H1 (cell line): ENCODE results near the gene P2RX2. TPM values are rescaled to one million over a fixed set of nuclear protein-coding genes. Genes with fewer than 3 reads are reported as not detected.

ENCODE experiments used
- CTCF ChIA-PET: fragments of 300-600 bp; sonication (Branson Sonifier 250); formaldehyde crosslinking; loops from one replicate; lab custom pipeline; 2021; ENCODE audit not compliant: partially characterized antibody; lab: Charles Lee
- POLR2A ChIA-PET: fragments of 300-600 bp; sonication (Branson Sonifier 250); formaldehyde crosslinking; loops from one replicate; lab custom pipeline; 2021; ENCODE audit warnings: inconsistent platforms; ENCODE audit not compliant: partially characterized antibody; lab: Charles Lee
- DNase-seq, 2 experiments: peaks; one replicate each; pipeline versions ENCODE4 v3.0.0 to v3.0.0-alpha.2; 2010 to 2022; ENCODE audit warnings: low spot score in 2 of 2, low read depth in 1 of 2, mixed read lengths in 1 of 2
- FAIRE-seq: peaks from 2 replicates; lab custom pipeline; 2011; peaks lifted over from hg19 to GRCh38; lab: Jason Lieb, UNC
- H2AFZ ChIP-seq: 2 replicates; pipeline ENCODE4 v1.8.1; 2012; ENCODE audit warnings: low read length, inconsistent platforms
- H2AK5ac ChIP-seq: 2 replicates; pipeline ENCODE4 v1.6.1; 2013; ENCODE audit warnings: low read depth, low read length
- H2BK120ac ChIP-seq: replicated peaks from 2 replicates; pipeline ENCODE3; 2013; ENCODE audit warnings: low read depth, low read length, inconsistent platforms
- H2BK12ac ChIP-seq: 2 replicates; pipeline ENCODE4 v1.6.1; 2013; ENCODE audit warnings: low read depth, low read length
- H2BK15ac ChIP-seq: 2 replicates; pipeline ENCODE4 v1.6.1; 2013; ENCODE audit warnings: low read length
- H2BK20ac ChIP-seq: 2 replicates; pipeline ENCODE4 v1.6.1; 2013; ENCODE audit warnings: low read length
- H2BK5ac ChIP-seq: 2 replicates; pipeline ENCODE4 v1.6.1; 2013; ENCODE audit warnings: low read depth, low read length
- H3K14ac ChIP-seq: 2 replicates; pipeline ENCODE4 v1.6.1; 2013; ENCODE audit warnings: inconsistent platforms; ENCODE audit not compliant: insufficient read length
- H3K18ac ChIP-seq: 2 replicates; pipeline ENCODE4 v1.6.1; 2013; ENCODE audit warnings: low read length; ENCODE audit errors: extremely low read depth
- H3K23ac ChIP-seq: 2 replicates; pipeline ENCODE4 v1.6.1; 2013; ENCODE audit warnings: inconsistent platforms; ENCODE audit not compliant: insufficient read length
- H3K23me2 ChIP-seq: 2 replicates; pipeline ENCODE4 v1.6.1; 2013; ENCODE audit warnings: low read depth, low read length
- H3K27ac ChIP-seq: 2 replicates; pipeline ENCODE4 v1.6.1; 2011; ENCODE audit warnings: low read depth, low read length, inconsistent platforms
- H3K27me3 ChIP-seq, 4 experiments: replicated peaks in 1 of 4; 1 replicate in 1 of 4; 2 replicates in 3 of 4; pipeline versions ENCODE4 v1.6.1 to v1.8.1; 2011 to 2013; ENCODE audit warnings: low read length in 3 of 4, mild to moderate bottlenecking in 3 of 4, inconsistent platforms in 2 of 4, mixed read lengths in 2 of 4, moderate library complexity in 1 of 4; ENCODE audit not compliant: control insufficient read depth in 3 of 4, insufficient read depth in 3 of 4; ENCODE audit errors: extremely low read depth in 1 of 4
- H3K36me3 ChIP-seq, 4 experiments: 2 replicates each; pipeline versions ENCODE4 v1.6.1 to v1.8.1; 2011 to 2013; ENCODE audit warnings: mild to moderate bottlenecking in 4 of 4, low read length in 3 of 4, moderate library complexity in 2 of 4, control low read depth in 1 of 4, inconsistent platforms in 1 of 4; ENCODE audit not compliant: insufficient read depth in 4 of 4, control insufficient read depth in 2 of 4
- H3K4ac ChIP-seq: replicated peaks from 2 replicates; pipeline ENCODE3; 2013; ENCODE audit warnings: low read length, low read depth, mixed read lengths, inconsistent platforms; ENCODE audit not compliant: insufficient read length
- H3K4me1 ChIP-seq, 4 experiments: replicated peaks in 1 of 4; 1 replicate in 1 of 4; 2 replicates in 3 of 4; pipeline versions ENCODE4 v1.6.1 to v1.8.1; 2011 to 2013; ENCODE audit warnings: low read length in 3 of 4, inconsistent platforms in 2 of 4, mixed read lengths in 1 of 4; ENCODE audit not compliant: insufficient read depth in 4 of 4, control insufficient read depth in 3 of 4
- H3K4me2 ChIP-seq, 2 experiments: 2 replicates each; pipeline versions ENCODE4 v1.6.1 to v1.8.1; 2011 to 2013; ENCODE audit warnings: low read depth in 2 of 2, low read length in 2 of 2, control low read depth in 1 of 2, inconsistent platforms in 1 of 2, mild to moderate bottlenecking in 1 of 2; ENCODE audit not compliant: insufficient read depth in 1 of 2
- H3K4me3 ChIP-seq, 4 experiments: fragments of 200-600, 300-600 bp in 1 of 4; sonication (generic), shearing (Covaris generic), sonication (Bioruptor Twin) in 1 of 4; 2 replicates each; pipeline versions ENCODE4 v1.5.1 to v1.8.1; 2011 to 2016; ENCODE audit warnings: low read length in 4 of 4, low read depth in 3 of 4, control low read depth in 2 of 4, inconsistent platforms in 2 of 4, mild to moderate bottlenecking in 2 of 4, mixed read lengths in 1 of 4, moderate library complexity in 1 of 4; ENCODE audit not compliant: insufficient read depth in 2 of 4; ENCODE audit errors: extremely low read depth in 1 of 4
- H3K56ac ChIP-seq: replicated peaks from 2 replicates; pipeline ENCODE3; 2013; ENCODE audit warnings: low read depth, mild to moderate bottlenecking, mixed read lengths, low read length, inconsistent platforms; ENCODE audit not compliant: insufficient read length
- H3K79me1 ChIP-seq: 2 replicates; pipeline ENCODE4 v1.6.1; 2013; ENCODE audit warnings: low read depth, low read length, control low read depth
- H3K79me2 ChIP-seq, 2 experiments: 2 replicates each; pipeline versions ENCODE4 v1.6.1 to v1.8.1; 2012 to 2013; ENCODE audit warnings: low read length in 2 of 2, mild to moderate bottlenecking in 2 of 2, inconsistent platforms in 1 of 2; ENCODE audit not compliant: insufficient read depth in 2 of 2, control insufficient read depth in 1 of 2
- H3K9ac ChIP-seq, 4 experiments: replicated peaks in 1 of 4; 1 replicate in 1 of 4; 2 replicates in 3 of 4; pipeline versions ENCODE4 v1.6.1 to v1.8.1; 2011 to 2013; ENCODE audit warnings: low read depth in 3 of 4, low read length in 3 of 4, control low read depth in 2 of 4, mild to moderate bottlenecking in 2 of 4, moderate library complexity in 2 of 4, inconsistent platforms in 1 of 4; ENCODE audit errors: extremely low read depth in 1 of 4
- H3K9me3 ChIP-seq, 2 experiments: 2 replicates each; pipeline versions ENCODE4 v1.6.1 to v1.8.1; 2012 to 2013; ENCODE audit warnings: mild to moderate bottlenecking in 2 of 2, moderate library complexity in 2 of 2, control low read depth in 1 of 2, inconsistent platforms in 1 of 2, low read depth in 1 of 2, low read length in 1 of 2, mixed read lengths in 1 of 2; ENCODE audit not compliant: insufficient read depth in 2 of 2
- H4K20me1 ChIP-seq, 2 experiments: replicated peaks in 1 of 2; 2 replicates each; pipeline versions ENCODE3 to v1.8.1; 2011 to 2013; ENCODE audit warnings: inconsistent platforms in 2 of 2, low read length in 2 of 2, mild to moderate bottlenecking in 1 of 2; ENCODE audit not compliant: insufficient read depth in 2 of 2, control insufficient read depth in 1 of 2
- H4K5ac ChIP-seq: 2 replicates; pipeline ENCODE4 v1.6.1; 2013; ENCODE audit warnings: low read length, low read depth, mixed read lengths, inconsistent platforms; ENCODE audit not compliant: insufficient read length
- H4K8ac ChIP-seq: 2 replicates; pipeline ENCODE4 v1.8.0; 2013; ENCODE audit warnings: mild to moderate bottlenecking, moderate library complexity, low read length, inconsistent platforms; ENCODE audit not compliant: insufficient read depth; ENCODE audit errors: extremely low read depth
- H4K91ac ChIP-seq: replicated peaks from 2 replicates; pipeline ENCODE3; 2013; ENCODE audit warnings: low read length, mixed read lengths, inconsistent platforms; ENCODE audit not compliant: insufficient read length
- ASH2L ChIP-seq: fragments of 200-600, 300-600 bp; sonication (generic); IDR thresholded peaks from one replicate; pipeline ENCODE4 v1.7.1; 2017; ENCODE audit warnings: low read length
- ATF3 ChIP-seq: IDR thresholded peaks from 2 replicates; pipeline ENCODE4 v1.6.1; 2011; ENCODE audit warnings: low read depth, mild to moderate bottlenecking, low read length; ENCODE audit not compliant: insufficient read depth
- BACH1 ChIP-seq: IDR thresholded peaks from 2 replicates; pipeline ENCODE4 v1.6.1; 2012; ENCODE audit warnings: low read length, improper control_type of control experiment
- BCL11A ChIP-seq, 2 experiments: IDR thresholded peaks; one replicate each; pipeline ENCODE4 v1.6.1; 2011; ENCODE audit warnings: low read depth in 2 of 2, low read length in 2 of 2, mild to moderate bottlenecking in 2 of 2
- CEBPB ChIP-seq: IDR thresholded peaks from 2 replicates; pipeline ENCODE4 v1.6.1; 2012; ENCODE audit warnings: low read depth, low read length
- KDM4A ChIP-seq: IDR thresholded peaks from one replicate; pipeline ENCODE4 v1.7.1; 2012; ENCODE audit warnings: low read depth, mild to moderate bottlenecking, moderate library complexity, low read length, inconsistent platforms; ENCODE audit not compliant: severe bottlenecking
- POU5F1 ChIP-seq: IDR thresholded peaks from 2 replicates; pipeline ENCODE4 v1.6.1; 2011; ENCODE audit warnings: low read depth, mild to moderate bottlenecking, low read length, moderate library complexity
- RAD21 ChIP-seq, 2 experiments: IDR thresholded peaks in 1 of 2; conservative IDR thresholded peaks in 1 of 2; 2 replicates each; pipeline ENCODE4 v1.6.1; 2011; ENCODE audit warnings: low read depth in 2 of 2, low read length in 2 of 2, improper control_type of control experiment in 1 of 2, inconsistent platforms in 1 of 2, mild to moderate bottlenecking in 1 of 2, moderate library complexity in 1 of 2
- RBBP5 ChIP-seq: IDR thresholded peaks from 2 replicates; pipeline ENCODE4 v1.7.1; 2012; ENCODE audit warnings: low read depth, mild to moderate bottlenecking, inconsistent platforms, low read length, moderate library complexity, borderline replicate concordance
- SP2 ChIP-seq: IDR thresholded peaks from 2 replicates; pipeline ENCODE4 v1.6.1; 2012; ENCODE audit warnings: mild to moderate bottlenecking, low read length, inconsistent platforms
- SP4 ChIP-seq: IDR thresholded peaks from 2 replicates; pipeline ENCODE4 v1.6.1; 2012; ENCODE audit warnings: low read length, inconsistent platforms
- SRF ChIP-seq: IDR thresholded peaks from 2 replicates; pipeline ENCODE4 v1.6.1; 2011; ENCODE audit warnings: mild to moderate bottlenecking, low read depth, low read length, moderate library complexity
- TBP ChIP-seq: IDR thresholded peaks from 2 replicates; pipeline ENCODE4 v1.6.1; 2011; ENCODE audit warnings: low read depth, low read length, improper control_type of control experiment
- ZNF274 ChIP-seq: IDR thresholded peaks from 2 replicates; pipeline ENCODE4 v1.7.0; 2012; ENCODE audit warnings: low read length, borderline replicate concordance; ENCODE audit errors: extremely low read depth
- WGBS, 2 experiments: shearing (Covaris generic) in 1 of 2; methylation state at CpG; one replicate each; pipeline versions ENCODE4 v1.1.6 to v1.1.7; 2013 to 2015; ENCODE audit warnings: low lambda C conversion rate in 2 of 2, mixed read lengths in 2 of 2, inconsistent platforms in 1 of 2, low coverage in 1 of 2, missing lambda C conversion rate in 1 of 2; ENCODE audit not compliant: insufficient replicate concordance in 2 of 2, insufficient coverage in 1 of 2, insufficient read length in 1 of 2; ENCODE audit errors: extremely low coverage in 1 of 2, missing lambda C conversion rate in 1 of 2; 5-methylcytosine and 5-hydroxymethylcytosine counted together
- polyA plus RNA-seq, 7 experiments: library from polyadenylated mRNA; depleted of rRNA in 3 of 7; stranded (reverse) in 5 of 7; unstranded in 2 of 7; fragments of >200 nt in 5 of 7; fragments of 200-250 nt in 2 of 7; gene quantifications; 1 replicate in 5 of 7; 2 replicates in 1 of 7; 4 replicates in 1 of 7; pipeline versions ENCODE4 v1.2.1 to v1.2.3, GENCODE V29; 2011 to 2013; ENCODE audit warnings: missing spikeins in 2 of 7, mixed read lengths in 2 of 7
- total RNA-seq: library from RNA; stranded (reverse); fragmentation: NEBNext Ultra II Directional; extraction: Animal tissue kit (Norgen Biotek cat#: 25700); gene quantifications from 2 replicates; pipeline ENCODE4 v1.2.1, GENCODE V29; 2021

Gene P2RX2
- total and polyA plus RNA-seq, 2 of the 8 experiments (the other 6 are each of a cell fraction or from before 2014, with no cell fraction given): 0.84 to 2.2 TPM

GRCh38 chr12:132633398-132633797 lies 14.8 kb downstream of the P2RX2 start:
- H2BK120ac ChIP-seq: no peak overlapping the region

More at GRCh38 chr12:132633398-132633797, 14.8 kb downstream of the P2RX2 start:
- ChIA-PET POLR2A (interaction anchor here (0.6 to 4.6 kb wide), 6 partner anchors 12 to 51 kb away, joined by 3 to 26 read pairs (median 4); partner anchors contain the start of gene LRCOL1), CTCF (interaction anchor here (1.4 to 9.3 kb wide), 3 partner anchors 8 to 15 kb away, joined by 4 to 61 read pairs (median 6); no protein-coding TSS in a partner anchor)
- H3K9ac ChIP-seq: no peak overlapping the region
- no peak overlapping the region for H3K56ac ChIP-seq
- H2BK12ac ChIP-seq: no peak overlapping the region
- no peak overlapping the region for H3K14ac ChIP-seq
- DNase-seq: no peak
- no peak overlapping the region for H2BK20ac ChIP-seq
- no peaks in the 10 kb centered on the region for H3K27me3 ChIP-seq
- no peaks in the 10 kb centered on the region for H3K9me3 ChIP-seq
- H4K20me1 ChIP-seq: peaks cover 4 to 15% of the 10 kb centered on the region in 2 experiments
- H3K4ac ChIP-seq: no peak overlapping the region
- no peaks in the 10 kb centered on the region for H3K79me1 ChIP-seq
- FAIRE-seq: no peak
- H3K4me3 ChIP-seq: no peak overlapping the region
- H3K36me3 ChIP-seq: peaks cover 39 to 89% (median 81%) of the 10 kb centered on the region in 4 experiments
- H2BK15ac ChIP-seq: no peak overlapping the region
- WGBS, 2 experiments: 93% methylated on average over 8 of the region's 8 CpGs; no CpG with 5 or more reads in 1 of the 2 experiments
- no peaks in the 10 kb centered on the region for H3K4me1 ChIP-seq
- no peak overlapping the region for H2BK5ac ChIP-seq
- no peak overlapping the region for H4K5ac ChIP-seq
- H3K23me2 ChIP-seq: no peaks in the 10 kb centered on the region
- TF ChIP-seq BACH1: no peak
- TF ChIP-seq ZNF274: no peak
- no peak for TF ChIP-seq SRF
- no peak for TF ChIP-seq SP4
- no peak for TF ChIP-seq RAD21 (IDR thresholded peaks at IDR 0.05 in 1 of 2, conservative IDR thresholded peaks at IDR 0.05 in 1 of 2; ENCODE audit: low read depth in 2 of 2, low read length in 2 of 2)
- TF ChIP-seq BCL11A (IDR thresholded peaks at IDR 0.05; ENCODE audit: low read depth in 2 of 2, low read length in 2 of 2): no peak
- no peak for TF ChIP-seq POU5F1
- no peak for TF ChIP-seq TBP
- no peak for TF ChIP-seq ASH2L
- no peak for TF ChIP-seq SP2
- no peak for TF ChIP-seq CEBPB
- TF ChIP-seq KDM4A: no peak
- TF ChIP-seq RBBP5: no peak
- no peak for TF ChIP-seq ATF3
- no peak overlapping the region for H4K8ac ChIP-seq
- no peak overlapping the region for H2AK5ac ChIP-seq
- H3K79me2 ChIP-seq: no peaks in the 10 kb centered on the region
- no peak overlapping the region for H2AFZ ChIP-seq
- no peak overlapping the region for H3K4me2 ChIP-seq
- H3K27ac ChIP-seq: no peak overlapping the region
- no peak overlapping the region for H3K18ac ChIP-seq
- H4K91ac ChIP-seq: no peak overlapping the region
- no peak overlapping the region for H3K23ac ChIP-seq
